Stimulated activated CD8-positive, alpha-beta memory T cell treated with anti-CD3 and anti-CD28 coated beads, Interleukin-4, amount 100 ng/mL, for 48 hours (primary cell): ENCODE data around the gene ZNF771.
"Not testable (repeated sequence)": the region's sequence is repeated elsewhere in the genome, so short reads cannot be mapped to it uniquely, and the experiment has no call there.

Experiments
- DNase-seq: peaks from one replicate; pipeline ENCODE4 v3.0.0-alpha.2; 2020

ZNF771 gene

DNA sequence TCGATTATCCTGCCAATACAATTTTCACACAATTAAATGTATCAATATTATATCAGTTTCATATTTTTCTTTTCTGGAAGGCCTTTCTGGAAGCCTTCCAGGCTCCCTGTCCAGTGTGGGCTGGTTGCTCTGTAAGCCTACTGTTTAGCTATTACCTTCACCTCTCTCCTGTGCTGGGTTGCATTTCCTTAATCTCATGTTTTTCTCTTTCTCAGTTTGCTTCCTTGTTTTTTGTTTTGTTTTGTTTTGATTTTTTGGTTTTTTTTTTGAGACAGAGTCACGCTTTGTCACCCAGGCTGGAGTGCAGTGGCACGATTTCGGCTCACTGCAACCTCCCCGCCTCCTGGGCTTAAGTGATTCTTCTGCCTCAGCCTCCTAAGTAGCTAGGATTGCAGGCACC is 31.4 kb downstream of the ZNF771 start:
- no peak for DNase-seq

DNA sequence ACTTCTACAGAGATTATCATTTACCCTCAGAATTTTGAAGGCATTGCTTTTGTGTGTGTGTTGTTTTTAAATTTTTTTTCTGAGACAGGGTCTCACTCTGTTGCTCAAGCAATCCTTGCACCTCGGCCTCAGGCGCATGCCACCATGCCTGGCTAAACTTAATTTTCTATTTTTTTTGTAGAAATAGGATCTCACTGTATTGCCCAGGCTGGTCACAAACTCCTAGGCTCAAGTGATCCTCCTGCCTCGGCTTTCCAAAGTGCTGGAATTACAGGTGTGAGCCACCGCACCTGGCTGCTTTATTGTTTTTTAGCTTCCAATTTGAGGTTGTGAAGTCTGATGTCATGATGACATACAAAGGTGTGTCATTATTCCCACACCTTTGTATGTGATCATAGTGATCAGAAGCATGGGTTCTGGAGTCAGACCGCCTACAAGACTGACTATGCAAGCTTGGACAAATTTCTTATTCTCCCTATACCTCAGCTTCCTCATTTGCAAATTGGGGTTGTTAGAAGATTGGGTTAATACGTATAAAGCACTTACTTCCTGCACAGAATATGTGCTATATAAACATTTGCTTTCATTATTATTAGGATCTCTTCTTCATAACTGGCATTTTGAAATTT is 32.4 kb downstream of the ZNF771 start:
- DNase-seq: no peak

DNA sequence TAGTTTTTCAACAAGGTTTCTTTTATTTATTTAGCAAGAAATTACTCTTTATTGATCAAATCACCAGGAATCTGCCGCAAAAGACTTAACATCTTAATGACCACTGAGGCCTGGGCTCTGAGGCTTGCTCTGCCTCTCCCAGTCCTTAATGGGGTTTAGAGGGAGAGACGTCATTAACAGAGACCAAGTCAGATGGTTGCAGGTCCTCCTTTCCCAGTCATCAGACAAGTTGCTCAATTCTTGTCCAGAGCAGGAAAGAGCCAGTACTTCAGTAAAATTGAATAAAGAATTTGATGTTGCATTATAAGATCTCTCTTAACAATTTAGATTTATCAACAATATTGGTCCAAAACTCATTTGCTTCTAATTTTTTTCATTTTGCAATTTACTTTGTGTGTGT is 36.2 kb downstream of the ZNF771 start:
- no peak for DNase-seq

DNA sequence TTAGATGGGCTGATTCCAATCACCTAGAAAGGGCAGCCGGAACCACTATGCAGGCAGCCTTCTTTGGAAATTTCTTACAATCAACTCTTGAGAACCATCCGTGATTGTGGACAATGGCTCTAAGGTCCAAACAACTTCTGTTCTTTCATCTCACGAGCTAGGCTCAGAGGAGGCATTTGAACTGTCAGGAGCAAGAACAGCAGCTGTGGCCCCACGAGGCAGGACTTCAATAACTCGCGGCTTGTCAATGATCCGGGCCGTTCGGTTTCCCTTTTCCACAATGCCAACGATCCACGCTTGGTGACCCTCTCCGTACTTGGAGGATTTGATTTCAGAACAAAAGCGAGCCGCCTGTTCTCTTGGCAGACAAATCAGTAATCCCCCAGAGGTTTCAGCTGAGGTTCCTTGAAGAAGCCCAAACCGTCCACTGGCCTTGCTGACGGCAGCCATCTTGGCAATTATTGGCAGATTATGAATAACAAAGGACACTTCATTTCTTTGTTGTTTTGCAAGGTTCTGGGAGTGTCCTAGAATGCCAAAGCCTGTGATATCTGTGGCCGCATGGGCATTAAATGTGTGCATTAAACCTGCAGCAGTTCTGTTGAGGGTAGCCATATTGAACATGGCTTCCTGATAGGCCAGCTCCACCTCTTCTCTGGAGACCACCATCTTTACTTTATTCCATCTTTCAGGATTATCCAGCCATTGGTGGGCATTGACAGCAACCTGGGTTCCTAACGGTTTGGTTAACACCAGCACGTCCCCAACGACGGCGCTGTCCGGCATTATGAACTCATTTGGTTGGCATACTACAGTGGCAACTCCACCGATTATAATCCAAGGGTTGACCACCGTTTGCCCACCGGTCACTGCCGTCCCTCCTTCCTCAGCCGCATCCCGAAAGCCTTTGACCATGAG is 37.1 kb downstream of the ZNF771 start:
- DNase-seq: no peak

DNA sequence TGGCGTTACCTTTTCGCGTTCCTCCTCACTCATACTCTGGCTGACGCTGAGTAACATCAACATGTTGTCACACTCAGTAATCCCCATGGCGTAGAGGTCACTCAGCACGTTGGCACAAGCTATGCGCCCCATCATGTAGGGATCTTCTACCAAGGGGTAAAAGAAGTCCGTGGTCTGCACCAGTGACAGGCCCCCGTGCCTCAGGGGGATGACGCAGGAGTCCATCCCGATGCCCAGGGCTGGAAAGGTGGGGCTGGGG is 37.7 kb downstream of the ZNF771 start:
- no peak for DNase-seq

DNA sequence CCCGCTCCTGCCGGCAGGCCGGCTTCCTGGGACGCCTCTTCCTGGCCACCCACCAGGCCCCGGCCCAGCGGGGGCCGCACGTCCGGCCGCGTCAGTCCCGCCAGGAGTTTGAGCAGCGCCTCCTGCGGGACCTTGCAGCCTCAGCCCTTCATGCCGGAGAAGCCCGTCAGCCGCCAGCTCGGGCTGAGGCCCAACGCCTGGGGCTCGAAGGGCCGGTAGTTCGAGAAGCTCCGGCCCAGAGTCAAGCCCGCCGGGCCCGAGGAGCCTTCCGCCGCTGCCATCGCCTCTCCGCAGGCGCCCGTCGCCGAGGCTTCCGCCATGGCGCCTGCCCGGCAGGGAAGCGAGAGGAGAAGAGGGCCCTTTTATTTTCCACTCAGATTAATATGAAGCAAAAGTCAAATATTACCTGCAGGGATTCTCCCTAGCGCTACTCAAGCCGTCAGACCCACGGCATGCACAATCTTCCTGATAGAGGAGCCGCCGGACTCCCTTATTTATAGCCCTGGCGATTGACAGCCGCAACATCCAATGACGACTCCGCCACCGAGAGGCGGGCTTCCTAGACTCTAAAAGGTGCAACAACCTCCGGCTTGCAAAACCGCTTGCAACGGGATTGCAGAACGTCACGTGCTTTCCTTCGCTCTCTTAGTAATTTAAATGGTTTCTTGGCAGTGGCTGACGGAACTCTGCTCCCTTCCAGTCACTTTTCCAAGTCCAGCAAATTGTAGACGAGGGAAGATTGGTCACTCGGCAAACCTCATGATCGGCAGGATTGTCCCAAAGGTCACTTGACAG is 38.2 kb downstream of the ZNF771 start, which contains the start of gene SEPHS2:
Gene SEPHS2 (minus strand): TSS at position 467 of the 795 bp plus-strand sequence. CDS start 147 bp downstream, at position 320.
- DNase-seq: peak; percentile 98

DNA sequence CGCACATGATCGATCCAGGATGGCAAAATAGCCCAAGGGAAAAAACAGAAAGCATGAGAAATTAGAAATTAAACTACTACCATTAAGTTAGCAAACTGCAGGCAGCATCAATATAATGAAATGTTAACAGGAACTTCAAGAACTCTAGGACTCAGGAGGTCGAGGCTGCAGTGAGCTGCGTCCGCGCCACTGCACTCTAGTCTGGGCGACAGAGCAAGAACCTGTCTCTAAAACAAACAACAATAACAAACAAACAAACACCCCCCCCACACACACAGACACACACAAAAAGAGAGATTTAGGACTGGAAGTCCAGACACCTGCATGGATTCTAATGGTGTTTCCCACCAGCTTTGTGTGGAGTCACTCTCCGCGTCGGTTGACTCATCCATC is 38.8 kb downstream of the ZNF771 start:
- no peak for DNase-seq

DNA sequence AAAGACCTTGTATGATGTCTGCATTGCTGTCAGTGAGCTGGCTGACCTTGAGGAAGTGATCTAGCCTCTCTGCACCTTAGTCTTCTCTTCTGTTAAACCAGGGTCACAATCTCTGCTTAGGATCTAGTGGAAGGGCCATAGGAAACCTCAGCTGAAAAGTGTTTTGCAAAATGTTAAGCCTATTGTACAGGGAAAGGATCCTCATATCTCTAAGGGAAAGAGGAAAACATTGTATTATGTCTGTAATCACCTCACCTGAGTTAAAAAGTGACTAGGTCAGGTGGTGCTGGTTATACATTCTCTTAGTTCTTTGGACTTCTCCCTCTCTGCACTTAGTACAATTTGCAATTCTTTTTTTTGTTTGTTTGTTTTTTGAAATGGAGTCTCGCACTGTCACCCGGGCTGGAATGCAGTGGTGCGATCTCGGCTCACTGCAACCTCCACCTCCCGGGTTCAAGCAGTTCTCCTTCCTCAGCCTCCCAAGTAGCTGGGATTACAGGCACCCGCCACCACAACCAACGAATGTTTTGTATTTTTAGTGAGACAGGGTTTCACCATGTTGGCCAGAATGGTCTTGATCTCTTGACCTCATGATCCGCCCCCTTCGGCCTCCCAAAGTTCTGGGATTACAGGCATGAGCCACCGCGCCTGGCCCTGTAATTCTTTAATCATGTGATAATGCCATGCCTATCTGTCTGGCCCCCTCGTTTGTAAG is 40.3 kb downstream of the ZNF771 start:
- no peak for DNase-seq

DNA sequence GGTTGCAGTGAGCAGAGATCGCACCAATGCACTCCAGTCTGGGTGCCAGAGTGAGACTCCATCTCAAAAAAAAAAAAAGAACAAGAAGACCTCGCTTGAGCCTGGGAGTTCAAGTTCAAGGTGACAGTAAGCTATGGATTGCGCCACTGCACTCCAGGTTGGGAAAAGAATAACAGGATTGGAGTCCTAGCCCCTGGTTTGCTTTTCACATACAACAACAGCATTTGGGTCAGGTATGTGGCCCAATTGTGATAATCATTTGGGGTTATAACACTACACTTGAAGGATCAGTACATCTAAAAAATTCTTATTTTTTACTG is 41.7 kb downstream of the ZNF771 start:
- no peak for DNase-seq

DNA sequence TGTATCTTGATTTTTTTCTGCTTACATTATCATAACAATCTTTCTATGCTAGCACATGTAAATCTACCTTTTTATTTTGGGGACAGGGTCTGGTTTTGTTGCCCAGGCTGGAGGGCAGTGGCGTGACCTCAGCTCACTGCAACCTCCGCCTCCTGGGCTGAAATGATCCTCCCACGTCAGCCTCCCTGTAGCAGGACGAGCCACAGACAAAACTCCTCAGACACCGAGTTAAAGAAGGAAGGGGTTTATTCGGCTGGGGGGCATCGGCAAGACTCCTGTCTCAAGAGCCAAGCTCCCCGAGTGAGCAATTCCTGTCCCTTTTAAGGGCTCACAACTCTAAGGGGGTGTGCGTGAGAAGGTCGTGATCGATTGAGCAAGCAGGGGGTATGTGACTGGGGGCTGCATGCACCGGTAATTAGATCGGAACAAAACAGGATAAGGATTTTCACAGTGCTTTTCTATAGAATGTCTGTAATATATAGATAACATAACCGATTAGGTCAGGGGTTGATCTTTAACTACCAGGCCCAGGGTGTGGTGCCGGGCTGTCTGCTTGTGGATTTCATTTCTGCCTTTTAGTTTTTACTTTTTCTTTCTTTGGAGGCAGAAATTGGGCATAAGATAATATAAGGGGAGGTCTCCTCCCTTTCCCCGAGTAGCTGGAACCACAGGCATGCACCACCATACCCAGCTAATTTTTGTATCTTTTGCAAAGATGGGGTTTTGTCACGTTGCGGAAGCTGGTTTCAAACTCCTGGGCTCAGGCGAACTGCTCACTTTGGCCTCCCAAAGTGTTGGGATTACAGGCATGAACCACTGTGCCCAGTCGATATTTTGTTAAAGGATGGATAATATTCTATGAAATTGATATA is 45.5 kb downstream of the ZNF771 start:
- not testable (repeated sequence) for DNase-seq

DNA sequence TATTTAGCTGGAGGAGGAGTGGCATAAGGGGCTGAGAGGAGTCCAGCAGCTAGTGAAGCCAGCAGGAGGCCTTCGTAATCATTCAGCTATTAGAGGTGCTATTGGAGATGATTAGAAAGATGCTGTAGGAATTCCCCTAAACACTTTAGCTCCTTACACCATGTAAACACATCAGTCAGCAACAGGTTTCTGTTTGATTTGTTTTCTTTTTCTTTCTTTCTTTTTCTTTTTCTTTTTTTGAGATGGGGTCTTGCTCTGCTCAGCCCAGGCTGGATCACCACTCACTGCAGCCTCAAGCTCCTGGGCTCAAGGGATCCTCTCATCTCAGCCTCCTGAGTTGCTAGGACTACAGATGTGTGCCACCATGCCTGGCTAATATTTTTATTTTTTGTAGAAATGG is 48.9 kb downstream of the ZNF771 start:
- no peak for DNase-seq

DNA sequence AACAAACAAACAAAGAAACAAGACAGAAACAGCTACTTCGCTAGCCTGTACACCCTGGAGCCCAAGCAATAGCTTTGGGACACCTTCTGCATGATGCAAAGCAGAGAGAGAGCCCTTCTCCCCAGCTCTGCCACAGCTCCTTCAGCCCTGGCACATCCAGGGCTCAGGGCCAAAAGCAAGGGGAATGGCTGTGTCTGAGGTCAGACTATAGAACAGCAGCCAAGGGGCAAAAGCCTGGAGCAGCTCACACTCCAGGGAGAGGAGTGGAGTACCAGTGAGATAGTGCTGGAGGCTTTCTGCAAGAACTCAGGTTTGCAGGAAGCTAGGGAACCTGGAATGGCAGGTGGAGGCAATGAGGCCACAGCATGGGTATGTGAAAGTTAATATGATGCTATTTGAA is 49.9 kb downstream of the ZNF771 start:
- DNase-seq: no peak

DNA sequence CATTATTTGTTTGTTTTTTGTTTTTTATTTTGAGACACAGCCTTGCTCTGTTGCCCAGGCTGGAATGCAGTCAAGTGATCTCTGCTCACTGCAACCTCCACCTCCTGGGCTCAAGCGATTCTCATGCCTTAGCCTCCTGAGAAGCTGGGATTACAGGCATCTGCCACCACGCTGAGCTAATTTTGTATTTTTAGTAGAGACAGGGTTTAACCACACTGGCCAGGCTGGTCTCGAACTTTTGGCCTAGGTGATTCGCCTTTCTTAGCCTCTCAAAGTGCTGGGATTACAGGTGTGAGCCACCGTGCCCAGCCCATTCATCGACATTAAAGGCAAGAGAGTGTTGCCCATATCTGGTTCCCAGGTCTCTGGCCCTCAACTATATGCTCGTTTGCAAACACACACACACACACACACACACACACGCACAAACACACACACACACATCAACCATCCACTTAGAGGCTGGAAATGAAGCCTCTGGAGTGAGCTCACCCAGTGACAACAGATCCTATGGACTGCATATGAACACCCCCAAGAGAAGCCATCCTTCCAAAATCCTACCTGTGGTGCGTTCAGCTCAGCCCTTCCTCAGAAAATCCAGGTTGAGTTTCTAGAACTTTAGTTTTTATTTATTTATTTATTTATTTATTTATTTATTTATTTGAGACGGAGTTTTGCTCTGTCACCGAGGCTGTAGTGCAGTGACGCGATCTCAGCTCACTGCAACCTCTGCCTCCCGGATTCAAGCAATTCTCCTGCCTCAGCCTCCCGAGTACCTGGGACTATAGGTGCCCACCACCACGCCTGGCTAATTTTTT is 50.5 kb downstream of the ZNF771 start:
- DNase-seq: peak; percentile 37

DNA sequence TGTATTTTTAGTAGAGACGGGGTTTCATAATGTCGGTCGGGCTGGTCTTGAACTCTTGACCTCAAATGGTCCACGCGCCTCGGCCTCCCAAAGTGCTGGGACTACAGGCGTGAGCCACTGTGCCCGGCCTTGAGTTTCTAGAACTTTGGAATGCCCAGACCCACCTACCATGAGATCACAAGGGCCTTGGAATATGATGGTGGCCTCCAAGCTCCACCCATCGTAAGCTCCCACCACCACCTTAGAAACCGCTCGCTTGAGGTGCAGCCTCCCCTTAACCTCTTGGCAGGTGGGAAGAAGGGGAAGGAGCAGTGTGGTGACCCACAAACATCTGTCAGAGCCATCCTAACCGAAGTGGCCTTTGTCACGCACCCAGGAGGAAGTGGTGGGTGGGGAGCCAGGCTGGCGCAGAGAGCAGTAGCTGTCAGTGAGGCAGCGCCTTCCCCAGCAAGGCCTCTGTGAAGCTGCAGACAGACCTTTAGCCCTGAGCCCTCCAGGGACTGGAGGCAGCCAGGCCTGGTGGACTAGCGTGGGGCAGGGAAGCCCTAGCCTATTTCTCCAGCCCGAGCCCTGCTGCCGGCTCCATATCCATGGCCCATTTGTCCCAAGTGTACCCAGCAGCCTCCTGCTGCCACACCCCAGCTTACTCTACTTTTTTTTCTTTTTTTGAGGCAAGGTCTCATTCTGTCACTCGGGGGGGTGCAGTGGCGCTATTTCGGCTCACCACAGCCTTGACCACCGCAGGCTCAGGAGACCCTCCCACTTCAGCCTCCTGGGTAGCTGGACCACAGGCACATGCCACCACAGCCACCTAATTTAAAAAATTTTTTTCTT is 51.4 kb downstream of the ZNF771 start:
- DNase-seq: peak; percentile 91

DNA sequence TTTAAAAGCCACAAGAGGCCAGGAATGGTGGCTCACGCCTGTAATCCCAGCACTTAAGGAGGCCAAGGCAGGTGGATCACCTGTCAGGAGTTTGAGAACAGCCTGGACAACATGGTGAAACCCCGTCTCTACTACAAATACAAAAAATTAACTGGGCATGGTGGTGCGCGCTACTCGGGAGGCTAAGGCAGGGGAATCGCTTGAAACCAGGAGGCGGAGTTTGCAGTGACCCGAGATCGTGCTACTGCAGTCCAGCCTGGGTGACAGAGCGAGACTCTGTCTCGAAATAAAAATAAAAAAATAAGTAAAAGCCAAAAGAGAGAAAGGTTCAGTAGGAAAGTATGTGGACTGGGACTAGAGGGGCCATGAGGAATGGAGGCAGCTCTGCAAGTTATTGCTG is 52.0 kb downstream of the ZNF771 start:
- DNase-seq: no peak

DNA sequence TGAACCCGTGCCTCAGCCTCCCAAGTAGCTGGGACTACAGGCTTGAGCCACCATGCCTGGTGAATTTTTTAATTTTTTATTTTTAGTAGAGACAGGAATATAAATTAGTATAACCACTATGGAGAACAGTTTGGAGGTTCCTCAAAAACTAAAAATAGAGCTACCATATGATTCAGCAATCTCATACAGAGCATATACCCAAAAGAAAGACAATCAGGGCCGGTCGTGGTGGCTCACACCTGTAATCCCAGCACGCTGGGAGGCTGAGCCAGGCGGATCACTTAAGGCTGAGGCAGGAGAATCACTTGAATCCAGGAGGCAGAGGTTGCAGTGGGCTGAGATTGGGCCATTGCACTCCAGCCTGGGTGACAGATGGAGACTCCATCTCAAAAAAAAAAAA is 54.0 kb downstream of the ZNF771 start:
- DNase-seq: not testable (repeated sequence)

DNA sequence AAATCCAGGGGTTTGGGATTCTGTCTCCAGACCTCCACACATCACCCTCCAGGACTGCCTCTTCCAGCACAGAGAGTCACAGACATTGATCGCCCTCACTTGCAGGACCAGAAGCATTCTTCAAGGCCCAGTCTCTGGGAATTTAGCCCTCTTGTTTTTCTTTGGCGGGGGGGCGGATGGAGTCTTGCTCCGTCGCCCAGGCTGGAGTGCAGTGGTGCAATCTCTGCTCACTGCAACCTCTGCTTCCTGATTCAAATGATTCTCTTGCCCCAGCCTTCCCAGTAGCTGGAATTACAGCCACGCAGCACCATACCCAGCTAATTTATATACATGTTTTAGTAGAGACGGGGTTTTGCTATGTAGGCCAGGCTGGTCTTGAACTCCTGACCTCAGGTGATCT is 56.7 kb downstream of the ZNF771 start:
- no peak for DNase-seq
